ENCODE data around the gene ABCC4.

GRCh38 chr13:95279016-95279415 lies 22.2 kb downstream of the ABCC4 start:
- TF ChIP-seq CTCF (IDR thresholded peaks at IDR 0.05; ENCODE audit: low read depth, low read length), result no peak
- TF ChIP-seq EZH2phosphoT487 (IDR thresholded peaks at IDR 0.05; ENCODE audit: low read depth), result no peak
